BE2C (cell line): ENCODE results near the gene VAMP1.
A peak's percentile ranks its signal among the peaks of the same experiment; 100 is the strongest.

Source experiments
- DNase-seq: peaks from one replicate; pipeline ENCODE4 v3.0.0-alpha.2; 2020
- H3K27me3 ChIP-seq: fragments of 250-450 bp; sonication (Bioruptor Pico); 2 replicates; pipeline ENCODE4 v1.5.1; 2020; ENCODE audit warnings: mild to moderate bottlenecking
- H3K36me3 ChIP-seq: fragments of 250-450 bp; sonication (Bioruptor Pico); 2 replicates; pipeline ENCODE4 v1.5.1; 2020; ENCODE audit warnings: mild to moderate bottlenecking
- H3K4me1 ChIP-seq: fragments of 250-450 bp; sonication (Bioruptor Pico); 2 replicates; pipeline ENCODE4 v1.5.1; 2020
- H3K4me3 ChIP-seq: 2 replicates; pipeline ENCODE4 v1.5.1; 2011; ENCODE audit warnings: low read depth, low read length
- H3K9me3 ChIP-seq: fragments of 250-450 bp; sonication (Bioruptor Pico); 2 replicates; pipeline ENCODE4 v1.5.1; 2020
- CTCF ChIP-seq: IDR thresholded peaks from 2 replicates; pipeline ENCODE4 v1.5.1; 2012; ENCODE audit warnings: mild to moderate bottlenecking, low read depth, low read length

Gene VAMP1

GRCh38 chr12:6452245-6452943 lies 18.1 kb downstream of the VAMP1 start:
- H3K27me3 ChIP-seq: no peaks in the 10 kb centered on the region
- DNase-seq: no peak
- peaks cover 12% of the 10 kb centered on the region for H3K4me1 ChIP-seq
- peak overlapping the region; percentile 91 for H3K4me3 ChIP-seq
- no peak for TF ChIP-seq CTCF
- no peaks in the 10 kb centered on the region for H3K9me3 ChIP-seq
- no peaks in the 10 kb centered on the region; the same call in none of the 2 replicates for H3K36me3 ChIP-seq

GRCh38 chr12:6451348-6452244 lies 18.9 kb downstream of the VAMP1 start, which contains the start of gene TAPBPL:
TSS of gene TAPBPL (plus strand) at chr12:6452042. CDS start at chr12:6452249, 207 bp downstream.
- no peak for TF ChIP-seq CTCF
- Histone ChIP-seq H3K9me3 (no peaks in the 10 kb centered on the region), H3K4me3 (peak within 1 kb of the TSS; percentile 91), H3K27me3 (no peaks in the 10 kb centered on the region), H3K36me3 (no peaks in the 10 kb centered on the region; the same call in 1 of the 2 replicates), H3K4me1 (peaks cover 12% of the 10 kb centered on the region)
- DNase-seq: peak; percentile 91

GRCh38 chr12:6450869-6451347 lies 19.6 kb downstream of the VAMP1 start:
- no peak for TF ChIP-seq CTCF
- Histone ChIP-seq H3K9me3 (no peaks in the 10 kb centered on the region), H3K4me1 (peaks cover 12% of the 10 kb centered on the region), H3K36me3 (no peaks in the 10 kb centered on the region; the same call in 1 of the 2 replicates), H3K4me3 (peak overlapping the region; percentile 91), H3K27me3 (no peaks in the 10 kb centered on the region)
- DNase-seq: no peak

- no peak for DNase-seq
- Histone ChIP-seq H3K36me3 (no peaks in the 10 kb centered on the region; the same call in 1 of the 2 replicates), H3K27me3 (no peaks in the 10 kb centered on the region), H3K9me3 (no peaks in the 10 kb centered on the region), H3K4me3 (peak overlapping the region; percentile 91), H3K4me1 (peaks cover 12% of the 10 kb centered on the region)
- TF ChIP-seq CTCF: no peak
These were observed 20.2 kb downstream of the VAMP1 start for GRCh38 chr12:6450091-6450868.

- Histone ChIP-seq H3K27me3 (no peaks in the 10 kb centered on the region), H3K4me1 (no peaks in the 10 kb centered on the region), H3K9me3 (no peaks in the 10 kb centered on the region), H3K36me3 (no peaks in the 10 kb centered on the region; the same call in 1 of the 2 replicates), H3K4me3 (no peak within 1 kb of the TSS)
- TF ChIP-seq CTCF: no peak
- DNase-seq: no peak
These were observed 25.5 kb downstream of the VAMP1 start, which contains the start of gene CD27 for GRCh38 chr12:6444704-6445688. TSS of gene CD27 (plus strand) at chr12:6444955. CDS start at chr12:6445096, 141 bp downstream.
